HEK293 (cell line): ENCODE results near the gene PRG2.

ENCODE experiments used
- CTCF ChIA-PET: fragments of 350-600 bp; formaldehyde crosslinking; extraction: SDS; loops from one replicate; lab custom pipeline; 2021; ENCODE audit warnings: antibody characterized with exemption; lab: Yijun Ruan, JAX
- POLR2A ChIA-PET: fragments of 300-600 bp; formaldehyde crosslinking; extraction: SDS; loops from one replicate; lab custom pipeline; 2020; ENCODE audit warnings: antibody characterized with exemption, inconsistent platforms; lab: Yijun Ruan, JAX
- H3K27ac ChIP-seq: fragments of 200-500 bp; sonication (Bioruptor generic); 2 replicates; pipeline ENCODE4 v1.5.1; 2014; ENCODE audit warnings: low read depth, low read length, control low read depth, inconsistent platforms; ENCODE audit errors: extremely low read depth
- H3K36me3 ChIP-seq, 2 experiments: fragments of 200-500 bp in 1 of 2; sonication (Bioruptor generic) in 1 of 2; 1 replicate in 1 of 2; 2 replicates in 1 of 2; pipeline ENCODE4 v1.5.1; 2014 to 2017; ENCODE audit warnings: inconsistent platforms in 2 of 2, low read length in 2 of 2; ENCODE audit not compliant: control insufficient read depth in 2 of 2, insufficient read depth in 1 of 2
- H3K4me1 ChIP-seq: fragments of 200-500 bp; sonication (Bioruptor generic); 2 replicates; pipeline ENCODE4 v1.5.1; 2014; ENCODE audit warnings: mild to moderate bottlenecking, low read length, inconsistent platforms; ENCODE audit not compliant: control insufficient read depth, insufficient read depth
- H3K4me3 ChIP-seq: 2 replicates; pipeline ENCODE4 v1.5.1; 2011; ENCODE audit warnings: low read depth, mild to moderate bottlenecking, control low read depth, low read length, moderate library complexity
- H3K9me3 ChIP-seq: fragments of 200-500 bp; sonication (Bioruptor generic); 2 replicates; pipeline ENCODE4 v1.5.1; 2014; ENCODE audit warnings: low read depth, low read length, inconsistent platforms; ENCODE audit not compliant: control insufficient read depth, insufficient read depth
- EGR2 ChIP-seq: fragments of 450-650 bp; formaldehyde crosslinking; IDR thresholded peaks from 2 replicates; pipeline ENCODE4 v1.5.1; 2016; ENCODE audit warnings: low read depth, missing biosample characterization, missing genetic modification characterization
- KLF1 ChIP-seq: fragments of 450-650 bp; formaldehyde crosslinking; IDR thresholded peaks from 2 replicates; pipeline ENCODE4 v1.5.1; 2016; ENCODE audit warnings: missing biosample characterization, missing genetic modification characterization
- KLF7 ChIP-seq: fragments of 450-650 bp; formaldehyde crosslinking; IDR thresholded peaks from 2 replicates; pipeline ENCODE4 v1.5.1; 2016; ENCODE audit warnings: missing biosample characterization, missing genetic modification characterization, borderline replicate concordance
- ZBTB48 ChIP-seq: fragments of 450-650 bp; formaldehyde crosslinking; IDR thresholded peaks from 2 replicates; pipeline ENCODE4 v1.5.1; 2016; ENCODE audit warnings: missing biosample characterization, missing genetic modification characterization
- ZBTB8A ChIP-seq: fragments of 450-650 bp; formaldehyde crosslinking; IDR thresholded peaks from 2 replicates; pipeline ENCODE4 v1.5.1; 2016; ENCODE audit warnings: missing biosample characterization, missing genetic modification characterization
- ZFHX2 ChIP-seq: fragments of 450-650 bp; formaldehyde crosslinking; conservative IDR thresholded peaks from 2 replicates; pipeline ENCODE4 v1.5.1; 2016; ENCODE audit warnings: missing biosample characterization, missing genetic modification characterization
- ZFP3 ChIP-seq: fragments of 450-650 bp; formaldehyde crosslinking; IDR thresholded peaks from 2 replicates; pipeline ENCODE4 v1.5.1; 2016; ENCODE audit warnings: low read depth, missing biosample characterization, missing genetic modification characterization
- ZFP41 ChIP-seq: fragments of 450-650 bp; formaldehyde crosslinking; IDR thresholded peaks from 2 replicates; pipeline ENCODE4 v1.5.1; 2016; ENCODE audit warnings: missing biosample characterization, missing genetic modification characterization, borderline replicate concordance
- ZNF138 ChIP-seq: fragments of 450-650 bp; formaldehyde crosslinking; IDR thresholded peaks from 2 replicates; pipeline ENCODE4 v1.5.1; 2016; ENCODE audit warnings: missing biosample characterization, missing genetic modification characterization, borderline replicate concordance
- ZNF157 ChIP-seq: fragments of 450-650 bp; formaldehyde crosslinking; IDR thresholded peaks from 2 replicates; pipeline ENCODE4 v1.5.1; 2016; ENCODE audit warnings: missing biosample characterization, missing genetic modification characterization
- ZNF175 ChIP-seq: fragments of 450-650 bp; formaldehyde crosslinking; IDR thresholded peaks from 2 replicates; pipeline ENCODE4 v1.5.1; 2016; ENCODE audit warnings: missing biosample characterization, missing genetic modification characterization
- ZNF184 ChIP-seq: fragments of 450-650 bp; IDR thresholded peaks from 2 replicates; pipeline ENCODE4 v1.5.1; 2018; ENCODE audit warnings: missing biosample characterization, mild to moderate bottlenecking, missing genetic modification characterization
- ZNF23 ChIP-seq: fragments of 450-650 bp; formaldehyde crosslinking; IDR thresholded peaks from 2 replicates; pipeline ENCODE4 v1.5.1; 2016; ENCODE audit warnings: missing biosample characterization, missing genetic modification characterization, borderline replicate concordance
- ZNF571 ChIP-seq: fragments of 450-650 bp; formaldehyde crosslinking; IDR thresholded peaks from 2 replicates; pipeline ENCODE4 v1.5.0; 2017; ENCODE audit warnings: missing biosample characterization, missing genetic modification characterization
- ZNF596 ChIP-seq: fragments of 450-650 bp; IDR thresholded peaks from 2 replicates; pipeline ENCODE4 v1.5.0; 2018; ENCODE audit warnings: missing biosample characterization, mild to moderate bottlenecking, missing genetic modification characterization, moderate library complexity
- ZNF654 ChIP-seq: fragments of 450-650 bp; formaldehyde crosslinking; IDR thresholded peaks from 2 replicates; pipeline ENCODE4 v1.5.1; 2016; ENCODE audit warnings: low read depth, missing biosample characterization, missing genetic modification characterization
- ZNF76 ChIP-seq: fragments of 450-650 bp; formaldehyde crosslinking; IDR thresholded peaks from 2 replicates; pipeline ENCODE4; 2016; ENCODE audit warnings: low read depth, missing biosample characterization, missing genetic modification characterization, borderline replicate concordance
- ZNF777 ChIP-seq: fragments of 450-650 bp; formaldehyde crosslinking; IDR thresholded peaks from 2 replicates; pipeline ENCODE4 v1.5.1; 2017; ENCODE audit warnings: missing biosample characterization, missing genetic modification characterization, borderline replicate concordance
- ZNF791 ChIP-seq: fragments of 450-650 bp; formaldehyde crosslinking; IDR thresholded peaks from 2 replicates; pipeline ENCODE4 v1.5.1; 2016; ENCODE audit warnings: missing biosample characterization, missing genetic modification characterization
- ZSCAN30 ChIP-seq: fragments of 450-650 bp; IDR thresholded peaks from 2 replicates; pipeline ENCODE4 v1.5.1; 2018; ENCODE audit warnings: missing biosample characterization, mild to moderate bottlenecking, missing genetic modification characterization, moderate library complexity
- TF ChIP-seq, protein P1 (sequence below): fragments of 450-650 bp; formaldehyde crosslinking; IDR thresholded peaks from 2 replicates; pipeline ENCODE4 v1.5.1; 2016; ENCODE audit warnings: missing biosample characterization, missing genetic modification characterization
- TF ChIP-seq, protein P2 (sequence below): fragments of 450-650 bp; formaldehyde crosslinking; IDR thresholded peaks from 2 replicates; pipeline ENCODE4 v1.5.1; 2017; ENCODE audit warnings: missing biosample characterization, missing genetic modification characterization
- TF ChIP-seq, protein P3 (sequence below): fragments of 450-650 bp; formaldehyde crosslinking; IDR thresholded peaks from 2 replicates; pipeline ENCODE4 v1.5.1; 2017; ENCODE audit warnings: missing biosample characterization, missing genetic modification characterization
- TF ChIP-seq, protein P4 (sequence below): fragments of 450-650 bp; formaldehyde crosslinking; IDR thresholded peaks from 2 replicates; pipeline ENCODE4 v1.5.1; 2017; ENCODE audit warnings: missing biosample characterization, mild to moderate bottlenecking, missing genetic modification characterization, moderate library complexity
- TF ChIP-seq, protein P5 (sequence below): fragments of 450-650 bp; formaldehyde crosslinking; IDR thresholded peaks from 2 replicates; pipeline ENCODE4 v1.5.1; 2017; ENCODE audit warnings: missing biosample characterization, missing genetic modification characterization
- TF ChIP-seq, protein P6 (sequence below): fragments of 450-650 bp; formaldehyde crosslinking; IDR thresholded peaks from 2 replicates; pipeline ENCODE4 v1.5.1; 2016; ENCODE audit warnings: missing biosample characterization, missing genetic modification characterization
- TF ChIP-seq, protein P7 (sequence below): fragments of 450-650 bp; formaldehyde crosslinking; IDR thresholded peaks from 2 replicates; pipeline ENCODE4 v1.5.1; 2016; ENCODE audit warnings: missing biosample characterization, missing genetic modification characterization

The PRG2 gene

DNA sequence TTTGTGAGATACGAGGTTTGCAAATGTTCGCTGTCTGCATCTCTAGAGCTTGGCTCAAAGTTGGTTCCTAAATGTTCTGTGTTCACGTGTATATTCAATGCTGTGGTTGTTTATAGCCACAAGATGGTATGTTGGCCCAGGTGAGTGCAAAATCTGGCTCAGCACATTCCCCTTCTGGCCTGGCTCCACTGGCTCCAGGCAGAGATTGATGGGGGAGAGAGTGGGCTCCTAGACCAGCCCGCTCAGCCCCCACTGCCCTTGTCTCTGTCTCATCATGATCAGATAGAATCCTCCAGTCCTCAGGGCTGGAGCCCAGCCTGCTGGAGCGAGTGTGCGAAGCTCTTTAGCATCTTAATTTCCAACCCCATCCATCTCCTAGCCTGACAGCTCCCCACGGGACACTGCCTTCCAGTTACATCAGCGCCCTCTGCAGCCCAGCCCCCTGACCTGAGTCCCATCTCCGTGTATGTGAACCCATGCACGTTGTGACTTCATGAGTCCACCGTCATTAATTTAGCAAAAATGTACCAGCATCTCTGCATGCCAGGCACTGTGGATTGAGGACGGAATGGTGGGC is 50.3 kb downstream of the PRG2 start (continued):
- TF ChIP-seq, protein P1, sequence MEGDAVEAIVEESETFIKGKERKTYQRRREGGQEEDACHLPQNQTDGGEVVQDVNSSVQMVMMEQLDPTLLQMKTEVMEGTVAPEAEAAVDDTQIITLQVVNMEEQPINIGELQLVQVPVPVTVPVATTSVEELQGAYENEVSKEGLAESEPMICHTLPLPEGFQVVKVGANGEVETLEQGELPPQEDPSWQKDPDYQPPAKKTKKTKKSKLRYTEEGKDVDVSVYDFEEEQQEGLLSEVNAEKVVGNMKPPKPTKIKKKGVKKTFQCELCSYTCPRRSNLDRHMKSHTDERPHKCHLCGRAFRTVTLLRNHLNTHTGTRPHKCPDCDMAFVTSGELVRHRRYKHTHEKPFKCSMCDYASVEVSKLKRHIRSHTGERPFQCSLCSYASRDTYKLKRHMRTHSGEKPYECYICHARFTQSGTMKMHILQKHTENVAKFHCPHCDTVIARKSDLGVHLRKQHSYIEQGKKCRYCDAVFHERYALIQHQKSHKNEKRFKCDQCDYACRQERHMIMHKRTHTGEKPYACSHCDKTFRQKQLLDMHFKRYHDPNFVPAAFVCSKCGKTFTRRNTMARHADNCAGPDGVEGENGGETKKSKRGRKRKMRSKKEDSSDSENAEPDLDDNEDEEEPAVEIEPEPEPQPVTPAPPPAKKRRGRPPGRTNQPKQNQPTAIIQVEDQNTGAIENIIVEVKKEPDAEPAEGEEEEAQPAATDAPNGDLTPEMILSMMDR (tag by site-specific recombination) = peak; percentile 44; the same call in 1 of the 2 replicates
- TF ChIP-seq ZSCAN30 (tag by site-specific recombination) = no peak
- no peak for TF ChIP-seq ZNF791 (tag by site-specific recombination)
- no peak for TF ChIP-seq ZNF23
- TF ChIP-seq ZNF184 = no peak

DNA sequence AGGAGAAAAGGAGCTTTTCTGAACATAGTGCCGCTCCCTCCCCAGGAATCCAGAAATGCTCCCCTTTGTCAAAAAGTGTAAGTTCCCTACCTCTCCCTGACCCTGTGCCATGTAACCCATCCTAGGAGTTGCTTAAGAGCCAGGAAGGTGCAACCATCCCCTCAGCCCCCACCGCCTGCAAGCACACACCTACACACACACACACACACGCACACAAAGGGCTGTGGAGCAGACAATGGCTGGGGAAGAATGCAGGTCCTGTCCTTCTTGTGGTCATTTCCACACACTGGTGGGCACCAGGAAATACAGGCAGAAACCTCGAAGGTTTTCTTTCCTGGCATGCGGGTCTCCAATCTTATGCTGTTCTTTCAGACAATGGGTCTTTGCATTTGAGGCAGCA is 51.1 kb downstream of the PRG2 start:
- Histone ChIP-seq H3K4me1 (no peaks in the 10 kb centered on the region), H3K36me3 (peaks cover 0 to 6% of the 10 kb centered on the region in 2 experiments; a peak in 1 of 3 replicates), H3K27ac (no peak overlapping the region), H3K9me3 (no peaks in the 10 kb centered on the region), H3K4me3 (no peak overlapping the region)
- POLR2A ChIA-PET = interaction anchor here (2.3 kb wide), 1 partner anchor 14 kb away, joined by 12 read pairs; the partner anchor contains the start of gene TNKS1BP1
- TF ChIP-seq ZFP3 (no peak), EGR2 (tag by site-specific recombination) (peak; percentile 66), ZNF138 (tag by site-specific recombination) (no peak), ZNF175 (tag by site-specific recombination) (no peak), KLF7 (tag by site-specific recombination) (no peak), ZNF596 (tag by site-specific recombination) (no peak), KLF1 (tag by site-specific recombination) (no peak), ZNF157 (tag by site-specific recombination) (no peak), ZFP41 (no peak), ZNF76 (tag by site-specific recombination) (no peak), ZNF571 (tag by site-specific recombination) (no peak), ZNF791 (tag by site-specific recombination) (no peak), ZNF654 (tag by site-specific recombination) (no peak), ZNF777 (tag by site-specific recombination) (no peak), ZFHX2 (tag by site-specific recombination) (peak; percentile 58), ZBTB8A (tag by site-specific recombination) (no peak), ZBTB48 (tag by site-specific recombination) (no peak)
- TF ChIP-seq, protein P2, sequence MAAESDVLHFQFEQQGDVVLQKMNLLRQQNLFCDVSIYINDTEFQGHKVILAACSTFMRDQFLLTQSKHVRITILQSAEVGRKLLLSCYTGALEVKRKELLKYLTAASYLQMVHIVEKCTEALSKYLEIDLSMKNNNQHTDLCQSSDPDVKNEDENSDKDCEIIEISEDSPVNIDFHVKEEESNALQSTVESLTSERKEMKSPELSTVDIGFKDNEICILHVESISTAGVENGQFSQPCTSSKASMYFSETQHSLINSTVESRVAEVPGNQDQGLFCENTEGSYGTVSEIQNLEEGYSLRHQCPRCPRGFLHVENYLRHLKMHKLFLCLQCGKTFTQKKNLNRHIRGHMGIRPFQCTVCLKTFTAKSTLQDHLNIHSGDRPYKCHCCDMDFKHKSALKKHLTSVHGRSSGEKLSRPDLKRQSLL = no peak
- TF ChIP-seq, protein P3, sequence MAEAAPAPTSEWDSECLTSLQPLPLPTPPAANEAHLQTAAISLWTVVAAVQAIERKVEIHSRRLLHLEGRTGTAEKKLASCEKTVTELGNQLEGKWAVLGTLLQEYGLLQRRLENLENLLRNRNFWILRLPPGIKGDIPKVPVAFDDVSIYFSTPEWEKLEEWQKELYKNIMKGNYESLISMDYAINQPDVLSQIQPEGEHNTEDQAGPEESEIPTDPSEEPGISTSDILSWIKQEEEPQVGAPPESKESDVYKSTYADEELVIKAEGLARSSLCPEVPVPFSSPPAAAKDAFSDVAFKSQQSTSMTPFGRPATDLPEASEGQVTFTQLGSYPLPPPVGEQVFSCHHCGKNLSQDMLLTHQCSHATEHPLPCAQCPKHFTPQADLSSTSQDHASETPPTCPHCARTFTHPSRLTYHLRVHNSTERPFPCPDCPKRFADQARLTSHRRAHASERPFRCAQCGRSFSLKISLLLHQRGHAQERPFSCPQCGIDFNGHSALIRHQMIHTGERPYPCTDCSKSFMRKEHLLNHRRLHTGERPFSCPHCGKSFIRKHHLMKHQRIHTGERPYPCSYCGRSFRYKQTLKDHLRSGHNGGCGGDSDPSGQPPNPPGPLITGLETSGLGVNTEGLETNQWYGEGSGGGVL = no peak
- TF ChIP-seq, protein P4, sequence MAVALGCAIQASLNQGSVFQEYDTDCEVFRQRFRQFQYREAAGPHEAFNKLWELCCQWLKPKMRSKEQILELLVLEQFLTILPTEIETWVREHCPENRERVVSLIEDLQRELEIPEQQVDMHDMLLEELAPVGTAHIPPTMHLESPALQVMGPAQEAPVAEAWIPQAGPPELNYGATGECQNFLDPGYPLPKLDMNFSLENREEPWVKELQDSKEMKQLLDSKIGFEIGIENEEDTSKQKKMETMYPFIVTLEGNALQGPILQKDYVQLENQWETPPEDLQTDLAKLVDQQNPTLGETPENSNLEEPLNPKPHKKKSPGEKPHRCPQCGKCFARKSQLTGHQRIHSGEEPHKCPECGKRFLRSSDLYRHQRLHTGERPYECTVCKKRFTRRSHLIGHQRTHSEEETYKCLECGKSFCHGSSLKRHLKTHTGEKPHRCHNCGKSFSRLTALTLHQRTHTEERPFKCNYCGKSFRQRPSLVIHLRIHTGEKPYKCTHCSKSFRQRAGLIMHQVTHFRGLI = no peak
- TF ChIP-seq, protein P5, sequence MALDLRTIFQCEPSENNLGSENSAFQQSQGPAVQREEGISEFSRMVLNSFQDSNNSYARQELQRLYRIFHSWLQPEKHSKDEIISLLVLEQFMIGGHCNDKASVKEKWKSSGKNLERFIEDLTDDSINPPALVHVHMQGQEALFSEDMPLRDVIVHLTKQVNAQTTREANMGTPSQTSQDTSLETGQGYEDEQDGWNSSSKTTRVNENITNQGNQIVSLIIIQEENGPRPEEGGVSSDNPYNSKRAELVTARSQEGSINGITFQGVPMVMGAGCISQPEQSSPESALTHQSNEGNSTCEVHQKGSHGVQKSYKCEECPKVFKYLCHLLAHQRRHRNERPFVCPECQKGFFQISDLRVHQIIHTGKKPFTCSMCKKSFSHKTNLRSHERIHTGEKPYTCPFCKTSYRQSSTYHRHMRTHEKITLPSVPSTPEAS (tag by site-specific recombination) = 0 out of 2 replicates have a peak, but pooled peaks have one; percentile 22
- TF ChIP-seq, protein P6, sequence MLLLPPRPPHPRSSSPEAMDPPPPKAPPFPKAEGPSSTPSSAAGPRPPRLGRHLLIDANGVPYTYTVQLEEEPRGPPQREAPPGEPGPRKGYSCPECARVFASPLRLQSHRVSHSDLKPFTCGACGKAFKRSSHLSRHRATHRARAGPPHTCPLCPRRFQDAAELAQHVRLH (tag by site-specific recombination) = no peak
- TF ChIP-seq, protein P7, sequence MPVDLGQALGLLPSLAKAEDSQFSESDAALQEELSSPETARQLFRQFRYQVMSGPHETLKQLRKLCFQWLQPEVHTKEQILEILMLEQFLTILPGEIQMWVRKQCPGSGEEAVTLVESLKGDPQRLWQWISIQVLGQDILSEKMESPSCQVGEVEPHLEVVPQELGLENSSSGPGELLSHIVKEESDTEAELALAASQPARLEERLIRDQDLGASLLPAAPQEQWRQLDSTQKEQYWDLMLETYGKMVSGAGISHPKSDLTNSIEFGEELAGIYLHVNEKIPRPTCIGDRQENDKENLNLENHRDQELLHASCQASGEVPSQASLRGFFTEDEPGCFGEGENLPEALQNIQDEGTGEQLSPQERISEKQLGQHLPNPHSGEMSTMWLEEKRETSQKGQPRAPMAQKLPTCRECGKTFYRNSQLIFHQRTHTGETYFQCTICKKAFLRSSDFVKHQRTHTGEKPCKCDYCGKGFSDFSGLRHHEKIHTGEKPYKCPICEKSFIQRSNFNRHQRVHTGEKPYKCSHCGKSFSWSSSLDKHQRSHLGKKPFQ (tag by site-specific recombination) = no peak
- CTCF ChIA-PET = interaction anchor here (0.6 to 1.6 kb wide), 5 partner anchors 9 to 150 kb away, joined by 3 to 8 read pairs (median 4); no protein-coding TSS in a partner anchor
